Muscle of leg (tissue), 11 donors: ENCODE results near the gene WNT16. TPM values are rescaled to one million over a fixed set of nuclear protein-coding genes. Genes with fewer than 3 reads are reported as not detected.
A peak's percentile ranks its signal among the peaks of the same experiment; 100 is the strongest.
"Not testable (repeated sequence)": the region's sequence is repeated elsewhere in the genome, so short reads cannot be mapped to it uniquely, and the experiment has no call there.

Experiments
- DNase-seq: peaks from one replicate; pipeline ENCODE4 v3.0.0; 2013
- H3K27ac ChIP-seq: one replicate; pipeline ENCODE4 v1.5.1; 2013; ENCODE audit warnings: mild to moderate bottlenecking, low read length, control low read depth
- H3K27me3 ChIP-seq: one replicate; pipeline ENCODE4 v1.6.1; 2013; ENCODE audit warnings: low read length; ENCODE audit not compliant: control insufficient read depth, insufficient read depth
- H3K36me3 ChIP-seq: one replicate; pipeline ENCODE4 v1.6.1; 2013; ENCODE audit warnings: low read length; ENCODE audit not compliant: control insufficient read depth, insufficient read depth
- H3K4me1 ChIP-seq: one replicate; pipeline ENCODE4 v1.6.1; 2013; ENCODE audit warnings: low read length; ENCODE audit not compliant: control insufficient read depth, insufficient read depth
- H3K4me3 ChIP-seq: one replicate; pipeline ENCODE4 v1.5.1; 2013; ENCODE audit warnings: low read length, control low read depth
- H3K9me3 ChIP-seq: replicated peaks from 2 replicates; pipeline ENCODE4 v1.6.1; 2013; ENCODE audit warnings: low read depth, low read length; ENCODE audit not compliant: control insufficient read depth
- WGBS: methylation state at CpG from one replicate; pipeline ENCODE4 v1.1.5; 2013; ENCODE audit warnings: missing lambda C conversion rate; ENCODE audit not compliant: insufficient coverage; 5-methylcytosine and 5-hydroxymethylcytosine counted together
- polyA plus RNA-seq, 8 donors: library from polyadenylated mRNA; unstranded; fragments of 120-200 nt; gene quantifications; one replicate each; pipeline versions ENCODE4 v1.2.1 to v1.2.3, GENCODE V29; 2013; ENCODE audit warnings: inconsistent platforms in 1 of 8, low replicate concordance in 1 of 8; ENCODE audit not compliant: insufficient read length in 8 of 8, insufficient read depth in 1 of 8
- total RNA-seq: library from RNA; stranded (reverse); fragments of 120-200 nt; gene quantifications from one replicate; pipeline ENCODE4 v1.2.4, GENCODE V29; 2013

WNT16 gene
- total and polyA plus RNA-seq, 9 donors = 0.06 to 1.6 (median 0.28) TPM

GRCh38 chr7:121305109-121305508 lies 23.7 kb upstream of the WNT16 start:
- Histone ChIP-seq H3K36me3 (no peaks in the 10 kb centered on the region), H3K9me3 (no peaks in the 10 kb centered on the region), H3K27me3 (no peaks in the 10 kb centered on the region), H3K4me3 (no peak overlapping the region), H3K27ac (no peak overlapping the region), H3K4me1 (no peaks in the 10 kb centered on the region)
- WGBS = no CpG with 5 or more reads among the region's 3 CpGs
- no peak for DNase-seq

- no CpG with 5 or more reads among the region's 3 CpGs for WGBS
- H3K4me1 ChIP-seq = no peaks in the 10 kb centered on the region
- DNase-seq = no peak
- H3K27me3 ChIP-seq = no peaks in the 10 kb centered on the region
- H3K4me3 ChIP-seq = no peak overlapping the region
- H3K36me3 ChIP-seq = no peaks in the 10 kb centered on the region
- H3K27ac ChIP-seq = no peak overlapping the region
- H3K9me3 ChIP-seq = no peaks in the 10 kb centered on the region
These were observed 22.2 kb upstream of the WNT16 start for GRCh38 chr7:121306565-121306964.

- 33% methylated on average over 1 of the region's 4 CpGs for WGBS
- Histone ChIP-seq H3K4me1 (no peaks in the 10 kb centered on the region), H3K27ac (no peak overlapping the region), H3K27me3 (no peaks in the 10 kb centered on the region), H3K36me3 (no peaks in the 10 kb centered on the region), H3K4me3 (no peak overlapping the region), H3K9me3 (no peaks in the 10 kb centered on the region)
- DNase-seq = no peak
These were observed 21.7 kb upstream of the WNT16 start for GRCh38 chr7:121307021-121307574.

- Histone ChIP-seq H3K27ac (no peak overlapping the region), H3K27me3 (no peaks in the 10 kb centered on the region)
- no CpG with 5 or more reads among the region's 3 CpGs for WGBS
These were observed 15.5 kb upstream of the WNT16 start for GRCh38 chr7:121313220-121313792.

GRCh38 chr7:121313793-121314676 lies 14.8 kb upstream of the WNT16 start:
- Histone ChIP-seq H3K36me3 (no peaks in the 10 kb centered on the region), H3K4me1 (peaks cover 4% of the 10 kb centered on the region), H3K9me3 (no peaks in the 10 kb centered on the region), H3K27ac (no peak overlapping the region), H3K4me3 (no peak overlapping the region), H3K27me3 (no peaks in the 10 kb centered on the region)
- 9% methylated on average over 4 of the region's 9 CpGs for WGBS
- DNase-seq = peak; percentile 23

More at GRCh38 chr7:121313220-121313792, 15.5 kb upstream of the WNT16 start:
- H3K4me1 ChIP-seq = peaks cover 4% of the 10 kb centered on the region
- no peak for DNase-seq
- H3K4me3 ChIP-seq = no peak overlapping the region
- H3K9me3 ChIP-seq = no peaks in the 10 kb centered on the region
- no peaks in the 10 kb centered on the region for H3K36me3 ChIP-seq

GRCh38 chr7:121315170-121315569 lies 13.6 kb upstream of the WNT16 start:
- not testable (repeated sequence) for H3K27me3 ChIP-seq, H3K36me3 ChIP-seq, H3K9me3 ChIP-seq, H3K4me1 ChIP-seq, H3K4me3 ChIP-seq, DNase-seq, H3K27ac ChIP-seq
- no CpG with 5 or more reads among the region's 3 CpGs for WGBS

- H3K27ac ChIP-seq = no peak overlapping the region
- no peak overlapping the region for H3K4me3 ChIP-seq
- H3K27me3 ChIP-seq = peaks cover 1% of the 10 kb centered on the region
- no peak for DNase-seq
- WGBS = 100% methylated on average over 1 of the region's 3 CpGs
- no peaks in the 10 kb centered on the region for H3K36me3 ChIP-seq
- no peaks in the 10 kb centered on the region for H3K4me1 ChIP-seq
- H3K9me3 ChIP-seq = no peaks in the 10 kb centered on the region
These were observed 6.3 kb upstream of the WNT16 start for GRCh38 chr7:121322460-121322859.

- H3K9me3 ChIP-seq = no peaks in the 10 kb centered on the region
- WGBS = 22% methylated on average over 3 of the region's 5 CpGs
These were observed 5.1 kb upstream of the WNT16 start for GRCh38 chr7:121323515-121324302.

GRCh38 chr7:121327671-121328070 lies 1.1 kb upstream of the WNT16 start:
- H3K4me1 ChIP-seq = peaks cover 20% of the 10 kb centered on the region
- H3K36me3 ChIP-seq = no peaks in the 10 kb centered on the region
- H3K9me3 ChIP-seq = no peaks in the 10 kb centered on the region
- DNase-seq = no peak
- 72% methylated on average over 2 of the region's 5 CpGs for WGBS
- H3K27ac ChIP-seq = no peak overlapping the region
- peaks cover 34% of the 10 kb centered on the region for H3K27me3 ChIP-seq
- no peak overlapping the region for H3K4me3 ChIP-seq

More at GRCh38 chr7:121323515-121324302, 5.1 kb upstream of the WNT16 start:
- no peak overlapping the region for H3K4me3 ChIP-seq
- H3K27me3 ChIP-seq = peaks cover 12% of the 10 kb centered on the region
- peaks cover 1% of the 10 kb centered on the region for H3K4me1 ChIP-seq
- DNase-seq = no peak
- H3K36me3 ChIP-seq = no peaks in the 10 kb centered on the region
- no peak overlapping the region for H3K27ac ChIP-seq
